Bronchial epithelial cell (primary cell): ENCODE measurements around the gene OR9Q2. TPM values are rescaled to one million over a fixed set of nuclear protein-coding genes. Genes with fewer than 3 reads are reported as not detected.
"Not testable (repeated sequence)": the region's sequence is repeated elsewhere in the genome, so short reads cannot be mapped to it uniquely, and the experiment has no call there.

ENCODE experiments used
- DNase-seq: peaks from one replicate; pipeline ENCODE4 v3.0.0-alpha.2; 2010; ENCODE audit warnings: low read depth
- FAIRE-seq: peaks from 2 replicates; lab custom pipeline; 2011; peaks lifted over from hg19 to GRCh38; lab: Jason Lieb, UNC
- H3K27me3 ChIP-seq: 2 replicates; pipeline ENCODE4 v1.5.1; 2011; ENCODE audit warnings: low read length; ENCODE audit not compliant: control insufficient read depth, insufficient read depth
- H3K36me3 ChIP-seq: 2 replicates; pipeline ENCODE4 v1.5.1; 2011; ENCODE audit warnings: low read length; ENCODE audit not compliant: control insufficient read depth, insufficient read depth
- H3K4me3 ChIP-seq: 2 replicates; pipeline ENCODE4 v1.5.1; 2011; ENCODE audit warnings: mild to moderate bottlenecking, low read depth, low read length, control low read depth
- total RNA-seq: library from RNA; depleted of rRNA; stranded (reverse); fragments of >200 nt; gene quantifications from 2 replicates; pipeline ENCODE4 v1.2.1, GENCODE V29; 2014
- TF ChIP-seq, protein P1 (sequence below): IDR thresholded peaks from 2 replicates; pipeline ENCODE4 v1.5.1; 2011; ENCODE audit warnings: mild to moderate bottlenecking, moderate library complexity, low read length, control low read depth, inconsistent platforms; ENCODE audit not compliant: insufficient read depth, severe bottlenecking

OR9Q2 gene
- total RNA-seq, 1 donor from 2014 or later: not detected

DNA sequence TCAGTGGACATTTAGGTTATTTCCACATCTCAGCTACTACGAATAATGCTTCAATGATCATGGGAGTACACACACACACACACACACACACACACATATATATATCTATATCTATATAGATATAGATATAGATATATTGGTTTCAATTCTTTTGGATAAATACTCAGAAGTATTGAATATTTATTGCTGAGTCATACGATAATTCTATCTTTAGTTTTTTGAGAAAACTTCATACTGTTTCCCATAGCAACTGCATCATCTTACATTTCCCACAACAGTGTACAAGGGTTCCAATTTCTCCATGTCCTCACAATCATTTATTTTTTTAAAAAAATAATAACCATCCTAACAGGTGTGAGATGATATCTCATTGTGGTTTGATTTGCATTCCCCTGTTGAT is 7.1 kb downstream of the OR9Q2 start:
- TF ChIP-seq, protein P1, sequence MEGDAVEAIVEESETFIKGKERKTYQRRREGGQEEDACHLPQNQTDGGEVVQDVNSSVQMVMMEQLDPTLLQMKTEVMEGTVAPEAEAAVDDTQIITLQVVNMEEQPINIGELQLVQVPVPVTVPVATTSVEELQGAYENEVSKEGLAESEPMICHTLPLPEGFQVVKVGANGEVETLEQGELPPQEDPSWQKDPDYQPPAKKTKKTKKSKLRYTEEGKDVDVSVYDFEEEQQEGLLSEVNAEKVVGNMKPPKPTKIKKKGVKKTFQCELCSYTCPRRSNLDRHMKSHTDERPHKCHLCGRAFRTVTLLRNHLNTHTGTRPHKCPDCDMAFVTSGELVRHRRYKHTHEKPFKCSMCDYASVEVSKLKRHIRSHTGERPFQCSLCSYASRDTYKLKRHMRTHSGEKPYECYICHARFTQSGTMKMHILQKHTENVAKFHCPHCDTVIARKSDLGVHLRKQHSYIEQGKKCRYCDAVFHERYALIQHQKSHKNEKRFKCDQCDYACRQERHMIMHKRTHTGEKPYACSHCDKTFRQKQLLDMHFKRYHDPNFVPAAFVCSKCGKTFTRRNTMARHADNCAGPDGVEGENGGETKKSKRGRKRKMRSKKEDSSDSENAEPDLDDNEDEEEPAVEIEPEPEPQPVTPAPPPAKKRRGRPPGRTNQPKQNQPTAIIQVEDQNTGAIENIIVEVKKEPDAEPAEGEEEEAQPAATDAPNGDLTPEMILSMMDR: no peak
- no peak for DNase-seq
- Histone ChIP-seq H3K36me3 (no peaks in the 10 kb centered on the region), H3K4me3 (no peak overlapping the region), H3K27me3 (no peaks in the 10 kb centered on the region)
- no peak for FAIRE-seq

DNA sequence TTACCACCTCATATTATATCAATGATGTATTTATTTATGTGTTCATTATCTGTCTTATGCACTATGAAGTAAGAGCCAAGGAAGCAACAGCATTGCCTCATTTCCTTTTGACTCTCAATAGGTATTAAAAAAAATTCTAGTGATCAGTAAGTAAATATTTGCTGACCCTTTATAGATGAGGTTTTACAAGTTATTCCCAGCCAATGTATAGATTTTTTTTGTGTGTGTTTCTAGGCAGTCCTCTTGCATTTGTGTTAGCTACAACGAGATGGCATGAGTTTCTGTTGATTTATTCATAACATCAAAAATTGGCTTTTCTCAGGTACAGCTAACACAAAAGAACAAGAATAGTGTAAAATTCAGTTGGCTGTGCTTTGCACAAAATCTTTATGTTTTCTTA is 10.4 kb downstream of the OR9Q2 start:
- FAIRE-seq (no peak), DNase-seq (no peak)
- TF ChIP-seq, protein P1: no peak
- H3K27me3 ChIP-seq: no peaks in the 10 kb centered on the region
- no peaks in the 10 kb centered on the region for H3K36me3 ChIP-seq
- H3K4me3 ChIP-seq: no peak overlapping the region

DNA sequence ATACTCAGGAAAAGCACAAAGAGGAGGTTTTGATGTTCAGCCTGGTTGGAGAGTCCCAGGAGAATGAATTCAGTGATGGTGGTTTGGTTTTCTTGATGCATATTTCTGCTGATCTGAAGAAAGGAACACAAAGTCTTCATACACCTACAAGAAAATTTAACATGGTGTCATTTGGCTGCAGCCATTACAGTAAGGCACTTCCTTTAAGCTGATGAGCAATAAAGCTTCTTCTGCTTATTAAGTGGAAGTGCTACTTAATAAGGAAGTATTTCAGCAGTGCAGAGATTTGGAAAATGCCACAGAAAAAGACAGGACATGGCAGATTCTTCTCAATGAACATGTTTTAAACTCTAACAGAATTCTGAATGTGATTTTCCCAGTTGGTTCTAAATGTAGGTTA is 15.2 kb downstream of the OR9Q2 start, which contains the start of gene OR1S2:
Gene OR1S2, minus strand, starts transcription at position 101 of the 400 bp plus-strand sequence. Its CDS starts 0 bp downstream, at position 101.
- FAIRE-seq (no peak), DNase-seq (no peak)
- H3K36me3 ChIP-seq: no peaks in the 10 kb centered on the region
- TF ChIP-seq, protein P1: no peak
- no peaks in the 10 kb centered on the region for H3K27me3 ChIP-seq
- no peak within 1 kb of the TSS for H3K4me3 ChIP-seq

DNA sequence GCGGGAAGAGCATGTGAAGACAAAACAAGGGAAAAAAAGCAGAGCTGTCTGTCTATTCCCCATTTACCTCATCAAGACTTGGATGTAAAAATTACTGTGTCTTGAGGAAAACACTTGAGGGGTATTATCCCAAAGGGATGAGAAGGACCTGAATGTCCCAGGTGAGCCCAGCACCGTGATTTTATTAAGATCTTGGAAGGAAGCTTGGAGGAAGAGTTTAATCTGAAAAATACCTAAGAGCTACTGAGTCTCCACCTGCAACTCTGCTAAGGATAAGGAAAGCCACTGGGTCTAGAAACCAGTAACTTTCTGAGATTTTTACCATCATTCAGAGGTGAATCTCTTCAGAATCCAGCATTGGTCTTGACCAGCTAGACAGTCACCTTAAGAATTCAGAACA is 23.6 kb downstream of the OR9Q2 start, which contains the start of gene OR1S1:
Gene OR1S1, plus strand, starts transcription at position 301 of the 400 bp plus-strand sequence.
- FAIRE-seq, DNase-seq, H3K4me3 ChIP-seq, H3K27me3 ChIP-seq, H3K36me3 ChIP-seq: not testable (repeated sequence)

DNA sequence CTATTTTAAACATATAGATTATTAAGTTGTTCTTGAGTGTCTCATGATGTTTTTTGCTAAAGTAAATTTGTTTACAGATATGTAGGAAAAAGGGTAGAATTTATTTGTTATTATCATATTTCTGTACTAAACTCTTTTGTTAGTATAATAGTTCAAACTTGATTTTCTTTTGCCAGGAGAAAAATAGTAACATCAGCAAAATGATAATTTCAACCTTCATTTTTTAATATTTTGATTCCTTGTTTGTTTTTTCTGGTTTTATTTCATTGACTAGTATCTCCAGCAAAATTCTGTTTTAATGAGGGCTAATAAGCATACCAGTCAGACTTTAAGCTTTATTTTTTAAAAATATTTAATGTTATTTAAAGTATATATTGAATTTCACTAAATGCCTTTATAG is 27.6 kb downstream of the OR9Q2 start:
- H3K4me3 ChIP-seq: no peak overlapping the region
- FAIRE-seq: no peak
- H3K27me3 ChIP-seq: no peaks in the 10 kb centered on the region
- TF ChIP-seq, protein P1: no peak
- DNase-seq: no peak
- no peaks in the 10 kb centered on the region for H3K36me3 ChIP-seq

DNA sequence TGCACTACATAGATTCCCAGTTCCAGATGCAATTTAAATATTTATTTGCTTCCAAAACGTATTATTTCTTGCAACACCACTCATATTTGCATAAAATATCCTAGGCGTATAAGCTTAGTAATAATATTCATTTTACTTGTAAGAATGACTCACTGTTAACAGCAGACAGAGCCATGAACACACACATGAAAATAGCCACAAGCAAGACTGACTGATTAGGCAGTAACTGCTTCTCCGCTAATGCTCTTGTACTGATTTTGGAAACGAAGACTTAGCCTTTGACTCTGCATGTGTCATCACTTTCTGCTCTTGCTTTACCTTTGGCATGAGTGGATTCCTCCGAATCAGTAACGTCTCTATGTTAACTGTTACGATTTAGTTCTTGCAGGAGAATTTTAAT is 33.9 kb downstream of the OR9Q2 start:
- DNase-seq (peak; percentile 50), FAIRE-seq (no peak)
- Histone ChIP-seq H3K36me3 (no peaks in the 10 kb centered on the region), H3K27me3 (no peaks in the 10 kb centered on the region), H3K4me3 (no peak overlapping the region)
- TF ChIP-seq, protein P1: no peak
